Measurements from ENCODE around the gene MEP1B.

- TF ChIP-seq, protein P1, sequence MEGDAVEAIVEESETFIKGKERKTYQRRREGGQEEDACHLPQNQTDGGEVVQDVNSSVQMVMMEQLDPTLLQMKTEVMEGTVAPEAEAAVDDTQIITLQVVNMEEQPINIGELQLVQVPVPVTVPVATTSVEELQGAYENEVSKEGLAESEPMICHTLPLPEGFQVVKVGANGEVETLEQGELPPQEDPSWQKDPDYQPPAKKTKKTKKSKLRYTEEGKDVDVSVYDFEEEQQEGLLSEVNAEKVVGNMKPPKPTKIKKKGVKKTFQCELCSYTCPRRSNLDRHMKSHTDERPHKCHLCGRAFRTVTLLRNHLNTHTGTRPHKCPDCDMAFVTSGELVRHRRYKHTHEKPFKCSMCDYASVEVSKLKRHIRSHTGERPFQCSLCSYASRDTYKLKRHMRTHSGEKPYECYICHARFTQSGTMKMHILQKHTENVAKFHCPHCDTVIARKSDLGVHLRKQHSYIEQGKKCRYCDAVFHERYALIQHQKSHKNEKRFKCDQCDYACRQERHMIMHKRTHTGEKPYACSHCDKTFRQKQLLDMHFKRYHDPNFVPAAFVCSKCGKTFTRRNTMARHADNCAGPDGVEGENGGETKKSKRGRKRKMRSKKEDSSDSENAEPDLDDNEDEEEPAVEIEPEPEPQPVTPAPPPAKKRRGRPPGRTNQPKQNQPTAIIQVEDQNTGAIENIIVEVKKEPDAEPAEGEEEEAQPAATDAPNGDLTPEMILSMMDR (IDR thresholded peaks at IDR 0.05): no peak
- no peak for TF ChIP-seq POLR2A (IDR thresholded peaks at IDR 0.05)
These were observed 20.0 kb downstream of the MEP1B start for GRCh38 chr18:32209685-32210445.
